Motor neuron (in vitro differentiated cells): ENCODE results near the gene RAMP3. TPM values are rescaled to one million over a fixed set of nuclear protein-coding genes. Genes with fewer than 3 reads are reported as not detected.

ENCODE experiments used
- ATAC-seq, 8 experiments: fragments of 200-7000 bp; cut with Tn5 transposase; replicated peaks in 6 of 8; 2 replicates each; pipeline ENCODE4 v1.8.0; 2021; ENCODE audit warnings: mild to moderate bottlenecking in 8 of 8, moderate library complexity in 8 of 8
- H3K27ac ChIP-seq, 2 donors: fragments of 250-450 bp; sonication (Bioruptor Pico); 2 replicates each; pipeline ENCODE4 v1.9.0; 2021; ENCODE audit warnings: antibody characterized with exemption in 2 of 2, mild to moderate bottlenecking in 2 of 2, moderate library complexity in 1 of 2
- H3K4me1 ChIP-seq, 2 donors: fragments of 250-450 bp; sonication (Bioruptor Pico); replicated peaks in 1 of 2; 2 replicates each; pipeline ENCODE4 v1.6.1; 2021; ENCODE audit warnings: antibody characterized with exemption in 2 of 2, mild to moderate bottlenecking in 2 of 2, moderate library complexity in 1 of 2
- H3K4me3 ChIP-seq, 5 donors: fragments of 250-450 bp; sonication (Bioruptor Pico); 2 replicates each; pipeline ENCODE4 v1.9.0; 2021; ENCODE audit warnings: antibody characterized with exemption in 5 of 5, mild to moderate bottlenecking in 5 of 5, moderate library complexity in 4 of 5
- WGBS, 10 experiments: fragments of 450-650 bp; shearing (Covaris generic); methylation state at CpG; one replicate each; pipeline ENCODE4 v1.0.0; 2022; 5-methylcytosine and 5-hydroxymethylcytosine counted together
- in situ Hi-C, 9 experiments: fragments of 400-800 bp; cut with MboI; loops; one replicate each; pipeline ENCODE4 v1.15.0; 2021; ENCODE audit warnings: low sequenced_read_pairs in 9 of 9, low pct_unique_long_range_greater_than_20kb in 2 of 9; ENCODE audit not compliant: unreplicated experiment in 9 of 9
- total RNA-seq, 8 experiments: library from RNA; unstranded; fragments of 300-600 nt; gene quantifications; 2 replicates each; pipeline versions ENCODE4 v1.2.3 to v1.2.4, GENCODE V29; 2022

RAMP3 gene
- total RNA-seq, 8 experiments from 2014 or later: 0.13 to 0.71 (median 0.31) TPM; not detected in 5

- Histone ChIP-seq H3K4me1 (no peaks in the 10 kb centered on the region), H3K4me3 (no peak overlapping the region), H3K27ac (no peak overlapping the region)
- in situ Hi-C loops: no loop called here
- 0 to 100% (median 75%) methylated on average over 1 to 4 of the region's 7 CpGs; no CpG with 5 or more reads in 4 of the 10 experiments for WGBS, 10 experiments
- no peak for ATAC-seq
Observed at GRCh38 chr7:45185028-45185863, 27.7 kb downstream of the RAMP3 start.

DNA sequence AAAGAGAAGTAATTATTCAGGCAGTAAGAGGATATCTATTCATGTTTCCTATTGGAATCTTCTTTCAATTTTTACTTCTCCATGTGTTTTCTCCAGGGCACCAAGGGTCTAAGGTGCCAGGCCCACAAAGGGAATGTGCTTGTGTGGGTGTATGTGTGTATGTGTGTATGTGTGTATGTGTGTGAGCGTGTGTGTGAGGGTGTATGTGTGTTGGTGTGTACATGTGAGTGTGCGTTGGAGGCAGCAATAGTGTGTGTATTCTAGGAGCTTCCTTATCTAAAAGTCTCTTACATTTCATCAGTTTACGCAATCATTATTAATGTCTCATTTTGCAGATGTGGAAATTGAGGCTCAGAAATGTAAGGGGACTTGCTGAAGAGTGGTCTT, 28.3 kb downstream of the RAMP3 start:
- no peak for ATAC-seq
- H3K4me3 ChIP-seq: no peak overlapping the region
- in situ Hi-C loops: no loop called here
- 93 to 100% methylated on average over 1 to 3 of the region's 3 CpGs; no CpG with 5 or more reads in 8 of the 10 experiments for WGBS, 10 experiments
- no peaks in the 10 kb centered on the region for H3K4me1 ChIP-seq
- H3K27ac ChIP-seq: no peak overlapping the region

GRCh38 chr7:45186261-45186813, 28.7 kb downstream of the RAMP3 start:
- Histone ChIP-seq H3K4me1 (no peaks in the 10 kb centered on the region), H3K27ac (no peak overlapping the region), H3K4me3 (no peak overlapping the region)
- ATAC-seq: no peak
- 10 to 100% (median 80%) methylated on average over 1 to 8 of the region's 11 CpGs; no CpG with 5 or more reads in 4 of the 10 experiments for WGBS, 10 experiments
- in situ Hi-C loops: no loop called here

DNA sequence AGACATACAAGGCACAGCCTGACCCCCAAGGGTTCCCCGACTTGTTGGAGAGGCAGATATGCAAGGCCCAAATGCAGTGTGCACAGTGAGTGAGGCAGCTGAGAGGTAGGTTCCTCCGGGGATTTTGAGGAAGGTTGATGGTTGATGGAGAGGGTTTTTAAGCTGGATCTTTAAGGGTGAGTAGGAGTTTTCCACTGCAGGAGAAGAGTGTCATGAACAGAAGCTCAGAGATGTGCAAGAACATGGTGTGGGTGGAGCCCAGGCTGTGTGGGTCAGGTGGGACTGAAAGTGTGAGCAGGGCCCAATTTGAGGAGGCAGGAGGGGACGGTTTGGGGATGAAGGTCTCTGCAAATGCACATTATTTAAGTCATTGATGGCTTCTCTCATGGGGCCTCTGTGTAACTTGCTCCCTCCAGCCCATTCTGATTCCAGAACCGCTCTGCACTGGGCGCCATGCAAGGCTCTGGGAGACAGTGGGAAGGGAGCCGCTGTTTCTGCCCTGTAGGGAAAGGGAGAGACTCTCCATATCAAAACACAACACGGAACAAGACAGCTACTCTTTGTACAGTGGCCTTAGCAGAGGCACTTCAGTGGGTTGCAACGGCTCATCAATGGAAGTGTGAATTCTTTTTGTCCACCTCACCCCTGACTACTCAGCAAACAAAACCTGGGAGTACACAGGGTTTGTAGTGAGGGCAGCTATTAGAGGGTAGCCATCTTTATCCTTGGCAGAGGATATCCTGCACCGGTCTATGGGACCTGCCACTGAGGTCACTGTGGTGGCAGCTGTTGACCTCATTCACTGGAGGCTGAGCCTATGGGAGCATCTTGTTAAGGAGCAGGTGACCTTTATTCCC, 29.7 kb downstream of the RAMP3 start:
- in situ Hi-C loops: no loop called here
- no peaks in the 10 kb centered on the region for H3K4me1 ChIP-seq
- 22 to 100% (median 76%) methylated on average over 1 to 6 of the region's 9 CpGs; no CpG with 5 or more reads in 2 of the 10 experiments for WGBS, 10 experiments
- no peak overlapping the region for H3K4me3 ChIP-seq
- no peak overlapping the region for H3K27ac ChIP-seq
- peak in 1 of 8 experiments; percentile 47 for ATAC-seq

- in situ Hi-C loops: no loop called here
- no peaks in the 10 kb centered on the region for H3K4me1 ChIP-seq
- no peak overlapping the region for H3K4me3 ChIP-seq
- H3K27ac ChIP-seq: no peak overlapping the region
- no peak for ATAC-seq
- 60 to 100% (median 95%) methylated on average over 1 to 8 of the region's 8 CpGs; no CpG with 5 or more reads in 3 of the 10 experiments for WGBS, 10 experiments
Observed at GRCh38 chr7:45187946-45188411, 30.4 kb downstream of the RAMP3 start.

GRCh38 chr7:45188736-45189135, 31.1 kb downstream of the RAMP3 start:
- ATAC-seq: no peak
- Histone ChIP-seq H3K4me1 (no peaks in the 10 kb centered on the region), H3K4me3 (no peak overlapping the region), H3K27ac (no peak overlapping the region)
- 91 to 100% (median 100%) methylated on average over 2 to 4 of the region's 10 CpGs; no CpG with 5 or more reads in 7 of the 10 experiments for WGBS, 10 experiments
- in situ Hi-C loops: no loop called here

DNA sequence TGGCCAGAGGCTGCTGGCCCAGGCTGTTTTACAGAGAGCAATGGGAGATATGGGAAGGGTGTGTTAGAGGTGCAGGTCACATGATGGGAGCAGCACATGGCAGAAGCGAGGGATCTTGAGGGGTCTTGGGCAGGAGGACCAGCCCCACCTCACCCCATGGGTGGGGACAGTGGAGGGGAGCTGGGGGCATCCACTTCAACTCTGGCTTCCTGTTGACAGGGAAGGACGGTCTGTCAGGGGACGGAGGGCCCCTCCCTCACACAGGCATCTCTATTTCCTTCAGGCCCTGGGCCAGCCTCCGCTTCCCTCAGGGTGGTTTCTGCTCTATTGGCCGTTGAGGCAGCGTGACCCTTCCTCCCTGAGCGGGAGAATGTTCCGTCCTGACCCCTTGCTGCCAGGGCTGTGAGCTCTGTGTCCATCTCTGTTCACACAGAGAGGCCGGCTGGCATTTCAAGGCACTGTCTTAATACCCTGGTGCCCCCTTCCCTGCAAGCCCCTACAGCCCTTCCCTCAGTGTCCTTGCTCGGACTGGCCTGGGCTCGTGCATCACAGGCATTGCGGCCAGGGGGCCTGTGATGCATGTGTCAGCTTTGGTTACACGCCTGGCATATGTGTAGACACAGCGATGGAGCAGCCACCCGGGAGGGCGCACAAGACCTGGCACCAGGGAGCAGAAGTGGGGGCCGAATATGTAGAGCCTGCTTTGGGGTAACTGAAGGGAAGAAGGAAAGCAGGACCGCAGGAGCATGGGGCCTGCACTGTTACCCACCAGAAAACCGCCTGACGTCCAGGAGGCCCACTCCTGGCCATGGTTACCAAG, 31.8 kb downstream of the RAMP3 start:
- no peak for ATAC-seq

GRCh38 chr7:45190406-45191165, 33.0 kb downstream of the RAMP3 start:
- no peak for ATAC-seq
- Histone ChIP-seq H3K4me1 (no peaks in the 10 kb centered on the region), H3K27ac (no peak overlapping the region), H3K4me3 (no peak overlapping the region)
- 47 to 100% (median 90%) methylated on average over 2 to 8 of the region's 15 CpGs; no CpG with 5 or more reads in 1 of the 10 experiments for WGBS, 10 experiments
- in situ Hi-C loops: no loop called here

More for the DNA sequence above, 31.8 kb downstream of the RAMP3 start:
- H3K4me1 ChIP-seq: no peaks in the 10 kb centered on the region
- no peak overlapping the region for H3K27ac ChIP-seq
- H3K4me3 ChIP-seq: no peak overlapping the region
- in situ Hi-C loops: no loop called here
- 20 to 100% (median 88%) methylated on average over 1 to 6 of the region's 20 CpGs; no CpG with 5 or more reads in 3 of the 10 experiments for WGBS, 10 experiments

DNA sequence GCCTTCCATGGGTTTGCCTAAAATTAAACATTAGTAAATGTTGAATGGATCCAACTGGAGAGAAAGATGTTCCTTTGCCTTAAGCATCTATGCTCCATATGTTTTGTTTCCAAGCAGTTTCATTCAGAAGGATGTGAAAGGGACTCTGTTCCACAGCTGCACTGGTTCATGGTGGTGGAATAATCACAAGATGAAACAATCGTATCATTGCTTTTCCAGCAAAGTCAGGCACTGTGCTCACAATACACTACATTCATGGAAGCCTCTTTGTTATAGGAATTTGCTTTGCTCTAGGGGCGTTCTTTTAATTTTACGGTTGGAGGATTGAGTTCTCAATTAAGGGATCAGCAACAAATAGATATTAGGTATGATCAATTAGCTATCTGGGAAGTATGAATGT, 33.8 kb downstream of the RAMP3 start:
- H3K4me3 ChIP-seq: no peak overlapping the region
- ATAC-seq: no peak
- no peaks in the 10 kb centered on the region for H3K4me1 ChIP-seq
- WGBS, 10 experiments: 0 to 100% (median 79%) methylated on average over 1 to 3 of the region's 3 CpGs; no CpG with 5 or more reads in 2 of the 10 experiments
- no peak overlapping the region for H3K27ac ChIP-seq
- in situ Hi-C loops: no loop called here

DNA sequence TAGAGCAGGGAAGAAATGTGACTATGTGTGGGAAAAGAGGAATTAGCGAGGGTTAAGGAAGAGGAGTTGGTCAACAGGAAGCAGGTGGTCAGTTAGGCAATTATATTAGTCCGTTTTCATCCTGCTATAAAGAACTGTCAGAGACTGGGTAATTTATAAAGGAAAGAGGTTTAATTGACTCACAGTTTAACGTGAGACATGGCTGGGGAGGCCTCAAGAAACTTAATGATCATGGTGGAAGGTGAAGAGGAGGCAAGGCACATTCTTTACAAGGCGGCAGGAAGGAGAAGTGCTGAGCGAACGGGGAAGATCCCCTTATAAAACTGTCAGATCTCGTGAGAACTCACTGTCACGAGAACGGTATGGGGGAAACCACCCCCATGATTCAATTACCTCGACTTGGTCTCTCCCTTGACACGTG, 35.0 kb downstream of the RAMP3 start:
- in situ Hi-C loops: no loop called here
- Histone ChIP-seq H3K4me1 (no peaks in the 10 kb centered on the region), H3K27ac (no peak overlapping the region), H3K4me3 (no peak overlapping the region)
- ATAC-seq: no peak
- WGBS, 10 experiments: 5 to 82% (median 68%) methylated on average over 1 to 10 of the region's 11 CpGs

DNA sequence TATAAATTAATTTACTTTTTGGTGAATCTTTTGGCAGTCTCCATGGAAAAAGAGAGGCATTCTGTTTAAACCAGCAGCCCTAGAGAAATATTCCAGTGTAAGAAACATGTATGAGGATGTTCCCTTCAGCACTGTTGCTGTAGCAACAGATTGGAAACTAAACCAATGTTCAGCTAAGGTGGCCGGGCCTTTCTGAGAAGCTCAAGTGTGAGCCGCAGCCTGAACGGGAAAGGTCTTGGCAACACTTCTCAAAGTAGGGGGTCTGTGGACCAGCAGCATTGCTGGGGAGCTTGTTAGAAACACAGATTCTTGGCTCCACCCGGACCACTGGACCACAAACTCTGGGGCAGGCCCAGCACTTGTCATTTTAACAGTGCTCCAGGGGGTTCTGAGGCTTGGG, 36.2 kb downstream of the RAMP3 start:
- ATAC-seq: peak in 2 of 8 experiments; percentile 25 to 31
- 0 to 100% (median 100%) methylated on average over 1 to 3 of the region's 4 CpGs; no CpG with 5 or more reads in 5 of the 10 experiments for WGBS, 10 experiments
- Histone ChIP-seq H3K4me1 (no peaks in the 10 kb centered on the region), H3K27ac (no peak overlapping the region), H3K4me3 (no peak overlapping the region)
- in situ Hi-C loops: no loop called here

DNA sequence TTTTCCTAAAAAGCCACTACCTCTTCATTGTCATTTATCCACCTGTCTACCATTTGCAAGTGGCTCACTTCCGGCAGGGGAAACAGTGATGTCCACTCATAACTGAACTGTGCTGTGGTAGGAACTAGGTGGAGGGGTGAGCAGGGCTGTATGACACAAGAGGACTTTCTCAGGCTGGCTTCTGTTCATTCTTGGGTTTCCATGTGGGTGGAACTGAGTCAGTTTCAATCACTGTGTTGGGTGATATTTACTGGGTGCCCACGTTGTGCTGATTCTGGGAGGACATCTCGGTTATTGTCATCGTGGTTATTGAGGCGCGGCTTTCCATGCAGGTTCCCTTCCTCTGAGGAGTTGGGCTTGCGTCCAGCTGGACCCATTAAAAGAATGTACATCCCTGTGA, 38.8 kb downstream of the RAMP3 start:
- H3K4me3 ChIP-seq: no peak overlapping the region
- WGBS, 10 experiments: 60 to 97% (median 90%) methylated on average over 1 to 7 of the region's 7 CpGs; no CpG with 5 or more reads in 3 of the 10 experiments
- H3K4me1 ChIP-seq: no peaks in the 10 kb centered on the region
- in situ Hi-C loops: no loop called here
- no peak for ATAC-seq
- no peak overlapping the region for H3K27ac ChIP-seq
